Ramos (cell line): ENCODE measurements around the gene R3HDM4.
"Not testable (repeated sequence)": the region's sequence is repeated elsewhere in the genome, so short reads cannot be mapped to it uniquely, and the experiment has no call there.

Source experiments
- in situ Hi-C: fragments of 300-500 bp; cut with MboI; formaldehyde crosslinking; loops from one replicate; pipeline ENCODE4 v1.14.3; 2022; ENCODE audit warnings: low sequenced_read_pairs; ENCODE audit not compliant: unreplicated experiment

The R3HDM4 gene

GRCh38 chr19:896999-897398 is 16.0 kb downstream of the R3HDM4 start:
- in situ Hi-C loops = no loop called here

- in situ Hi-C loops = no loop called here
Measured at GRCh38 chr19:896434-896833, 16.6 kb downstream of the R3HDM4 start.

GRCh38 chr19:892894-893689 is 19.9 kb downstream of the R3HDM4 start, which contains the start of the genes MED16 and RNU6-9:
Gene MED16, minus strand, starts transcription at chr19:893187. Its CDS starts 2,056 bp downstream, at chr19:891131.
Gene RNU6-9, plus strand, starts transcription at chr19:893484.
- in situ Hi-C loops = no loop called here

- in situ Hi-C loops = no loop called here
Measured at GRCh38 chr19:892243-892893, 20.7 kb downstream of the R3HDM4 start.

- in situ Hi-C loops = not testable (repeated sequence)
Measured at GRCh38 chr19:891421-892200, 21.4 kb downstream of the R3HDM4 start.

- in situ Hi-C loops = no loop called here
Measured at GRCh38 chr19:890831-891230, 22.2 kb downstream of the R3HDM4 start.

- in situ Hi-C loops = no loop called here
Measured at GRCh38 chr19:889662-890295, 23.2 kb downstream of the R3HDM4 start.

GRCh38 chr19:888581-889385 is 24.2 kb downstream of the R3HDM4 start:
- in situ Hi-C loops = no loop called here

GRCh38 chr19:887599-887998 is 25.4 kb downstream of the R3HDM4 start:
- in situ Hi-C loops = no loop called here

GRCh38 chr19:887072-887471 is 25.9 kb downstream of the R3HDM4 start:
- in situ Hi-C loops = no loop called here

- in situ Hi-C loops = no loop called here
Measured at GRCh38 chr19:885536-886224, 27.3 kb downstream of the R3HDM4 start.

GRCh38 chr19:884420-885211 is 28.4 kb downstream of the R3HDM4 start:
- in situ Hi-C loops = no loop called here

GRCh38 chr19:883661-884211 is 29.3 kb downstream of the R3HDM4 start:
- in situ Hi-C loops = no loop called here

- in situ Hi-C loops = no loop called here
Measured at GRCh38 chr19:882871-883497, 30.0 kb downstream of the R3HDM4 start.

- in situ Hi-C loops = no loop called here
Measured at GRCh38 chr19:881385-882071, 31.5 kb downstream of the R3HDM4 start.

GRCh38 chr19:879711-880438 is 33.1 kb downstream of the R3HDM4 start:
- in situ Hi-C loops = no loop called here
